ENCODE data around the gene DGCR6. TPM values are rescaled to one million over a fixed set of nuclear protein-coding genes. Genes with fewer than 3 reads are reported as not detected.
"Not testable (repeated sequence)": the region's sequence is repeated elsewhere in the genome, so short reads cannot be mapped to it uniquely, and the experiment has no call there.

The DGCR6 gene
- total and polyA plus RNA-seq, 7 donors: 0.60 to 6.6 (median 1.4) TPM

DNA sequence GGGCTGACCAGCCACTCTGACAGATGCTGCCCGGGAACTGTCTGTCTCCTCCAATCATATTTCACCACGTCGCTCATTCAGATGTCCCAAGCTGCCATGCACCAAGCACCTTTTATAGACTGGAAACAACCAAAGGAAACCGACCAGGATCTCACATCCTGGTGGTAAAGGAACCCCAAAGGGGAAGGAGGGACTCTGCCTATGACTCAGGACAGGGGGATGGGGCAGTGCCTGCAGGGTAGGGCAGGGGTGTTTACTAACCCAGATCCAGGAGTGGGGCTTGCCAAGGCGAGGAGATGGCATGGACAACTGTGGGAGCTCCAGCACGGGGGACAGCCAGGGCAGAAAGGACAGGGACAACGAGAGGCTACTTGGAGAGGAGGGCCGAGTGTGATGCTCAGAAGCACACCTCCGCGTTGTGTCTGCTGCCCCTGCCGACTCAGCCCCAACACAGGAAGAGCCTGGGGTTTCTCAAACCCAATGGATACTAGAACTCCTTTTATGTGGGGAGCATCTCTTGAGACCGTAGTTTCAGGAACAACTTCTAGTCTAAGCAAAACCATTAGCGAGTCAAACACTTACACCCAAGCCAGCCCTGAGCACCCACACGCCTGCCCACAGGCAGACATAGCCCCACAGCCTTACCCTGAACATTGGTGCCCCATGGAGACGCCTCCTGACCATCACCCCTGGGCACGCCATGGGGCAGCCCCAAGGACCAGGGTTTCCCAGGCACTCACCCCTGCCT lies 26.0 kb downstream of the DGCR6 start:
- Histone ChIP-seq H3K36me3 (no peaks in the 10 kb centered on the region), H3K4me1 (no peaks in the 10 kb centered on the region), H3K4me3 (no peak overlapping the region), H3K27me3 (no peaks in the 10 kb centered on the region), H3K27ac (no peak overlapping the region), H3K9me3 (no peaks in the 10 kb centered on the region)
- TF ChIP-seq, protein P1, sequence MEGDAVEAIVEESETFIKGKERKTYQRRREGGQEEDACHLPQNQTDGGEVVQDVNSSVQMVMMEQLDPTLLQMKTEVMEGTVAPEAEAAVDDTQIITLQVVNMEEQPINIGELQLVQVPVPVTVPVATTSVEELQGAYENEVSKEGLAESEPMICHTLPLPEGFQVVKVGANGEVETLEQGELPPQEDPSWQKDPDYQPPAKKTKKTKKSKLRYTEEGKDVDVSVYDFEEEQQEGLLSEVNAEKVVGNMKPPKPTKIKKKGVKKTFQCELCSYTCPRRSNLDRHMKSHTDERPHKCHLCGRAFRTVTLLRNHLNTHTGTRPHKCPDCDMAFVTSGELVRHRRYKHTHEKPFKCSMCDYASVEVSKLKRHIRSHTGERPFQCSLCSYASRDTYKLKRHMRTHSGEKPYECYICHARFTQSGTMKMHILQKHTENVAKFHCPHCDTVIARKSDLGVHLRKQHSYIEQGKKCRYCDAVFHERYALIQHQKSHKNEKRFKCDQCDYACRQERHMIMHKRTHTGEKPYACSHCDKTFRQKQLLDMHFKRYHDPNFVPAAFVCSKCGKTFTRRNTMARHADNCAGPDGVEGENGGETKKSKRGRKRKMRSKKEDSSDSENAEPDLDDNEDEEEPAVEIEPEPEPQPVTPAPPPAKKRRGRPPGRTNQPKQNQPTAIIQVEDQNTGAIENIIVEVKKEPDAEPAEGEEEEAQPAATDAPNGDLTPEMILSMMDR (IDR thresholded peaks at IDR 0.05): no peak
- no peak for TF ChIP-seq POLR2A (IDR thresholded peaks at IDR 0.05)
- TF ChIP-seq POLR2AphosphoS5 (IDR thresholded peaks at IDR 0.05): no peak
- no peak for TF ChIP-seq EP300 (IDR thresholded peaks at IDR 0.05)
- no CpG with 5 or more reads among the region's 16 CpGs for WGBS, 2 donors
- no peak for DNase-seq
- intact Hi-C loops (cut with DNase I): no loop called here

DNA sequence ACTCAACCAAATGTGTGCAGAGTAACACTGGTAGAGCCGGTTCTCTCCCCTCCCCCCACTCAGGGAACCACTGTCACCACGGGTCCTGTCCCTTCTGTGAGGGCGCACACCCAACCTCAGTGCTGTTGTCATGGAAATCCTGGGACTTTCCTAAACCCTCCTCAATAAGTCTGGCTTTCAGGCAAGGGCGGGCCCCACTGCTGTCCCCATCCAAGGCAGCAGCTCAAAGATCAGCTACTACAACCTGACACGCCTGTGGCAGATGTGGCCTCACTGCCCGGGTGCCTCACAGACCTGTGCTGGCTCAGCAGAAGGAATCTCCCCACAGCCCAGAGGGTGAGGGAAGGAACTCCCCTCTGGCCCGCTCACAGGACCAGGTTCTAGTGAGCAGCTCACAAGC lies 27.8 kb downstream of the DGCR6 start:
- H3K9me3 ChIP-seq: no peaks in the 10 kb centered on the region
- intact Hi-C loops (cut with DNase I): no loop called here
- WGBS, 2 donors: no CpG with 5 or more reads among the region's 7 CpGs
- no peak overlapping the region for H3K27ac ChIP-seq
- TF ChIP-seq EP300 (IDR thresholded peaks at IDR 0.05) (no peak), POLR2A (IDR thresholded peaks at IDR 0.05) (no peak), POLR2AphosphoS5 (IDR thresholded peaks at IDR 0.05) (no peak)
- TF ChIP-seq, protein P1 (IDR thresholded peaks at IDR 0.05): no peak
- no peak for DNase-seq
- H3K4me3 ChIP-seq: no peak overlapping the region
- no peaks in the 10 kb centered on the region for H3K27me3 ChIP-seq
- no peaks in the 10 kb centered on the region for H3K36me3 ChIP-seq
- no peaks in the 10 kb centered on the region for H3K4me1 ChIP-seq

DNA sequence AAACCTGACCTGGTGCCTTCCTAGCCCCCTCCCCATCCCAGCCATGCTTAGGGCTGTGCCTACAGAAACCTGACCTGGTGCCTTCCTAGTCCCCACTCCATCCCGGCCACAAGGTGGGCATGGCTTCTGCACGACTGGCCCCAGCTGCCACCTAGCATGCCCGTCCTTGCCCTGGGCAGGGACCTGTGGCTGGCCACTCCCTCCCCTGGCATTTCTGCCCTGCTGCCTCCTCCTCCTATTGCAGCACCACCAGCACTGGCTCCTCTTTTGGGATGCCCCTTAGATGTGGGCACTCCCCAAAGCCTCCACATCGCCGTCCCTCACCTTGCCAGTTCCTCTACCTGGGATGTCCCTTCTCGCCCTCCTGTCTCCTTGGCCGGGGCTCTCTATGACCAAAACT lies 28.6 kb downstream of the DGCR6 start:
- no CpG with 5 or more reads among the region's 7 CpGs for WGBS, 2 donors
- H3K36me3 ChIP-seq; DNase-seq; H3K4me3 ChIP-seq; H3K27ac ChIP-seq; H3K27me3 ChIP-seq; H3K9me3 ChIP-seq; intact Hi-C loops (cut with DNase I); H3K4me1 ChIP-seq: not testable (repeated sequence)

DNA sequence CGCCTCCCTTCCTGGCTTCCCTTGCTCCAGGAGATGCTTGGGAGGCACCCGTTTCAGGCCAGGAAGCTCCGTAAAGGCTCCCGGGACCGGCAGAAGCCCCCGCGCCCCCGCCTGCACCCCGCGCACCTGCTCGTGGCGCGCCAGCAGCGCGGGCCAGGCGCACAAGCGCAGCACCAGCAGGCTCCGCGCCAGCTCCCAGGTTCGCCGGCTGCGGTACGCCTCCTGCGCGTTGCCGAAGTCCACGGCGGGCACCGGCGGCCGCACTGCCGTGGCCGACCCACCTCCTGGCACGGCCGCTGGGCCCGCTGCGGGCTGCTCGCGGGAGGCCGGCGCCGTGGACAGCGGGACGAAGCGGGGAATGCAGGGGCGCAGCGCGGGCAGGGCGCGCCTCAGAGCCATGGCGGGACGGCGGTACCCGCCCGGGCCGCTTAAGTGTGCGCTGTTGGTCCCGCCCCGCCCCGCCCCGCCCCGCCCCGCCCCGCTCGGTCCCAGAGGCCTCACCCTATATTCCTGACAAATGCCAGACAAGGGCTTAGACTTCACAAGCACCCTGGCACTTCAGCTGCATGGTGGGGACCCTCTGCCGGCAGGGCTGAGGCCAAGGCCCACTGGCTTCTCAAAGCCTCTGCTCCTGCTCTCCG lies 29.9 kb downstream of the DGCR6 start, which contains the start of gene PRODH:
TSS of gene PRODH (minus strand) at position 405 of the 641 bp plus-strand sequence. CDS start at position 399, 6 bp downstream.
- Histone ChIP-seq H3K36me3 (no peaks in the 10 kb centered on the region), H3K9me3 (no peaks in the 10 kb centered on the region), H3K27ac (no peak within 1 kb of the TSS), H3K27me3 (no peaks in the 10 kb centered on the region), H3K4me3 (no peak within 1 kb of the TSS), H3K4me1 (no peaks in the 10 kb centered on the region)
- intact Hi-C loops (cut with DNase I): no loop called here
- TF ChIP-seq EP300 (IDR thresholded peaks at IDR 0.05): no peak
- no CpG with 5 or more reads among the region's 67 CpGs for WGBS, 2 donors
- DNase-seq: no peak

DNA sequence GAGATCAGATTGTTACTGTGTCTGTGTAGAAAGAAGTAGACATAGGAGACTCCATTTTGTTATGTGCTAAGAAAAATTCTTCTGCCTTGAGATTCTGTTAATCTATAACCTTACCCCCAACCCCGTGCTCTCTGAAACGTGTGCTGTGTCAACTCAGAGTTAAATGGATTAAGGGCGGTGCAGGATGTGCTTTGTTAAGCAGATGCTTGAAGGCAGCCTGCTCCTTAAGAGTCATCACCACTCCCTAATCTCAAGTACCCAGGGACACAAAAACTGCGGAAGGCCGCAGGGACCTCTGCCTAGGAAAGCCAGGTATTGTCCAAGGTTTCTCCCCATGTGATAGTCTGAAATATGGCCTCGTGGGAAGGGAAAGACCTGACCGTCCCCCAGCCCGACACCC lies 32.6 kb downstream of the DGCR6 start:
- intact Hi-C loops (cut with DNase I); H3K27ac ChIP-seq; H3K4me3 ChIP-seq; H3K36me3 ChIP-seq; DNase-seq; H3K4me1 ChIP-seq; H3K27me3 ChIP-seq; H3K9me3 ChIP-seq: not testable (repeated sequence)
- WGBS, 2 donors: 19 to 23% methylated on average over 4 of the region's 8 CpGs

DNA sequence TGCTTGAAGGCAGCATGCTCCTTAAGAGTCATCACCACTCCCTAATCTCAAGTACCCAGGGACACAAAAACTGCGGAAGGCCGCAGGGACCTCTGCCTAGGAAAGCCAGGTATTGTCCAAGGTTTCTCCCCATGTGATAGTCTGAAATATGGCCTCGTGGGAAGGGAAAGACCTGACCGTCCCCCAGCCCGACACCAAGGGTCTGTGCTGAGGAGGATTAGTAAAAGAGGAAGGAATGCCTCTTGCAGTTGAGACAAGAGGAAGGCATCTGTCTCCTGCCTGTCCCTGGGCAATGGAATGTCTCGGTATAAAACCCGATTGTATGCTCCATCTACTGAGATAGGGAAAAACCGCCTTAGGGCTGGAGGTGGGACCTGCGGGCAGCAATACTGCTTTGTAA lies 41.0 kb downstream of the DGCR6 start:
- intact Hi-C loops (cut with DNase I); H3K27ac ChIP-seq; H3K36me3 ChIP-seq; H3K4me3 ChIP-seq; H3K4me1 ChIP-seq; H3K9me3 ChIP-seq: not testable (repeated sequence)
- WGBS, 2 donors: 59 to 82% methylated on average over 3 of the region's 9 CpGs
- peaks cover 0 to 24% (median 0%) of the 10 kb centered on the region in 3 donors for H3K27me3 ChIP-seq
- peak; percentile 37 for DNase-seq

DNA sequence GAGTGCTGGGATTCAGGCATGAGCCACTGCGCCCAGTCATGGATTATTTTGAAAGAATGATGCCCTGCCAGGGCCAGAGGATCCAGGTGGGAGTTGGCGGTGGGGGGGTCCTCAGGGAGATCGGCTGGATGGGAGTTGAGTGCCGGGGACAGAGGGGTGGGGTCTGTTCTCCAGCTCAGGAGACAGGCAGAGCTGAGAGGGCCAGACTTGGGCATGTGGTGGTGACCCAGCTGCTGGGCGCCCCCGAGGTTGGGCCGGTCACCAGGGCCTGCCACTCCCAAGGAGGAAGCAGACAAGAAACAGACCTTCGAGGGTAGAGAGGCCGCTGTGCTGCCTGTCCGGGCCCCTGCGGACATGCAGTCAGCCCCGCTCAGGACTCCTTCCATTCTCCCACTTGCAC lies 41.8 kb downstream of the DGCR6 start:
- Histone ChIP-seq H3K4me3 (no peak overlapping the region), H3K36me3 (no peaks in the 10 kb centered on the region), H3K27me3 (peaks cover 0 to 24% (median 0%) of the 10 kb centered on the region in 3 donors), H3K4me1 (no peaks in the 10 kb centered on the region), H3K27ac (no peak overlapping the region), H3K9me3 (no peaks in the 10 kb centered on the region)
- TF ChIP-seq, protein P1 (IDR thresholded peaks at IDR 0.05): no peak
- TF ChIP-seq EP300 (IDR thresholded peaks at IDR 0.05): no peak
- TF ChIP-seq POLR2A (IDR thresholded peaks at IDR 0.05): no peak
- TF ChIP-seq POLR2AphosphoS5 (IDR thresholded peaks at IDR 0.05): no peak
- DNase-seq: peak; percentile 58
- WGBS, 2 donors: 71 to 76% methylated on average over 12 of the region's 12 CpGs
- intact Hi-C loops (cut with DNase I): no loop called here
